GM12872 (cell line): Measurements from ENCODE around the gene TCAIM.

ENCODE experiments used
- CTCF ChIP-seq: IDR thresholded peaks from 3 replicates; pipeline ENCODE4 v1.5.1; 2011; ENCODE audit warnings: low read depth, mild to moderate bottlenecking, low read length, moderate library complexity; ENCODE audit not compliant: insufficient read depth

The TCAIM gene

GRCh38 chr3:44343421-44343820, 4.9 kb downstream of the TCAIM start:
- no peak for TF ChIP-seq CTCF

GRCh38 chr3:44348993-44349392, 10.4 kb downstream of the TCAIM start:
- TF ChIP-seq CTCF, result no peak

- TF ChIP-seq CTCF, result no peak
These were observed 14.9 kb downstream of the TCAIM start for GRCh38 chr3:44353355-44353924.

GRCh38 chr3:44355362-44356033, 16.9 kb downstream of the TCAIM start:
- no peak for TF ChIP-seq CTCF

GRCh38 chr3:44359146-44359751, 20.7 kb downstream of the TCAIM start:
- no peak for TF ChIP-seq CTCF

GRCh38 chr3:44363591-44363990, 25.0 kb downstream of the TCAIM start:
- no peak for TF ChIP-seq CTCF

- TF ChIP-seq CTCF, result no peak
These were observed 27.4 kb downstream of the TCAIM start for GRCh38 chr3:44365952-44366351.
